ENCODE results near the gene FKBP9. TPM values are rescaled to one million over a fixed set of nuclear protein-coding genes. Genes with fewer than 3 reads are reported as not detected.

FKBP9 gene
- total and polyA plus RNA-seq, 5 donors: 65.6 to 121 (median 115) TPM

GRCh38 chr7:33044401-33044718, 87.1 kb downstream of the FKBP9 start:
- Histone ChIP-seq H3K4me3 (ENCODE audit: low read length) (no peak overlapping the region), H3K4me1 (ENCODE audit: control insufficient read depth, insufficient read depth, low read length) (peaks cover 8% of the 10 kb centered on the region), H3K27ac (ENCODE audit: low read length) (no peak overlapping the region), H3K9me3 (ENCODE audit: control insufficient read depth, low read length) (no peaks in the 10 kb centered on the region), H3K27me3 (ENCODE audit: control insufficient read depth, insufficient read depth) (no peaks in the 10 kb centered on the region)
- ATAC-seq (peak; percentile 48 to 57), DNase-seq (no peak)
- 21% methylated on average over 3 of the region's 3 CpGs for WGBS
- intact Hi-C loops (cut with DNase I): no loop called here

- intact Hi-C loops (cut with DNase I): no loop called here
- 19% methylated on average over 2 of the region's 2 CpGs for WGBS
- DNase-seq (no peak), ATAC-seq (no peak)
- Histone ChIP-seq H3K27me3 (ENCODE audit: control insufficient read depth, insufficient read depth) (no peaks in the 10 kb centered on the region), H3K4me1 (ENCODE audit: control insufficient read depth, insufficient read depth, low read length) (peaks cover 8% of the 10 kb centered on the region), H3K4me3 (ENCODE audit: low read length) (no peak overlapping the region), H3K9me3 (ENCODE audit: control insufficient read depth, low read length) (no peaks in the 10 kb centered on the region), H3K27ac (ENCODE audit: low read length) (no peak overlapping the region)
Measured at GRCh38 chr7:33044986-33045385, 87.7 kb downstream of the FKBP9 start.

GRCh38 chr7:33048257-33048656, 91.0 kb downstream of the FKBP9 start:
- H3K27me3 ChIP-seq (ENCODE audit: control insufficient read depth, insufficient read depth): no peaks in the 10 kb centered on the region
- DNase-seq (no peak), ATAC-seq (no peak)
- peaks cover 8% of the 10 kb centered on the region for H3K4me1 ChIP-seq (ENCODE audit: control insufficient read depth, insufficient read depth, low read length)
- H3K4me3 ChIP-seq (ENCODE audit: low read length): no peak overlapping the region
- intact Hi-C loops (cut with DNase I): no loop called here
- WGBS: 96% methylated on average over 3 of the region's 3 CpGs
- H3K9me3 ChIP-seq (ENCODE audit: control insufficient read depth, low read length): no peaks in the 10 kb centered on the region
- H3K27ac ChIP-seq (ENCODE audit: low read length): no peak overlapping the region

- Histone ChIP-seq H3K27ac (ENCODE audit: low read length) (no peak overlapping the region), H3K4me1 (ENCODE audit: control insufficient read depth, insufficient read depth, low read length) (peaks cover 4% of the 10 kb centered on the region), H3K4me3 (ENCODE audit: low read length) (no peak overlapping the region), H3K27me3 (ENCODE audit: control insufficient read depth, insufficient read depth) (no peaks in the 10 kb centered on the region), H3K9me3 (ENCODE audit: control insufficient read depth, low read length) (no peaks in the 10 kb centered on the region)
- ATAC-seq (no peak), DNase-seq (no peak)
- intact Hi-C loops (cut with DNase I): no loop called here
- WGBS: 94% methylated on average over 1 of the region's 1 CpG
Measured at GRCh38 chr7:33048704-33049103, 91.5 kb downstream of the FKBP9 start.

GRCh38 chr7:33050535-33051318, 93.5 kb downstream of the FKBP9 start:
- intact Hi-C loops (cut with DNase I): loop anchor here in 1 of 4 donors (10.0 kb wide), 1 partner anchor 246 kb away; no protein-coding TSS in a partner anchor
- WGBS: 0% methylated on average over 1 of the region's 1 CpG
- H3K4me3 ChIP-seq (ENCODE audit: low read length): no peak overlapping the region
- ATAC-seq (peak; percentile 38 to 47), DNase-seq (no peak)
- H3K27me3 ChIP-seq (ENCODE audit: control insufficient read depth, insufficient read depth): no peaks in the 10 kb centered on the region
- no peaks in the 10 kb centered on the region for H3K9me3 ChIP-seq (ENCODE audit: control insufficient read depth, low read length)
- H3K27ac ChIP-seq (ENCODE audit: low read length): no peak overlapping the region
- H3K4me1 ChIP-seq (ENCODE audit: control insufficient read depth, insufficient read depth, low read length): peaks cover 2% of the 10 kb centered on the region

- ATAC-seq (no peak), DNase-seq (no peak)
- Histone ChIP-seq H3K27ac (ENCODE audit: low read length) (no peak overlapping the region), H3K9me3 (ENCODE audit: control insufficient read depth, low read length) (no peaks in the 10 kb centered on the region), H3K27me3 (ENCODE audit: control insufficient read depth, insufficient read depth) (no peaks in the 10 kb centered on the region), H3K4me3 (ENCODE audit: low read length) (no peak overlapping the region), H3K4me1 (ENCODE audit: control insufficient read depth, insufficient read depth, low read length) (no peaks in the 10 kb centered on the region)
- intact Hi-C loops (cut with DNase I): loop anchor here in 1 of 4 donors (10.0 kb wide), 1 partner anchor 249 kb away; no protein-coding TSS in a partner anchor
- 55% methylated on average over 1 of the region's 1 CpG for WGBS
Measured at GRCh38 chr7:33053721-33054120, 96.5 kb downstream of the FKBP9 start.

- intact Hi-C loops (cut with DNase I): loop anchor here in 1 of 4 donors (10.0 kb wide), 1 partner anchor 250 kb away; no protein-coding TSS in a partner anchor
- Histone ChIP-seq H3K4me3 (ENCODE audit: low read length) (no peak overlapping the region), H3K4me1 (ENCODE audit: control insufficient read depth, insufficient read depth, low read length) (no peaks in the 10 kb centered on the region), H3K9me3 (ENCODE audit: control insufficient read depth, low read length) (no peaks in the 10 kb centered on the region), H3K27ac (ENCODE audit: low read length) (no peak overlapping the region), H3K27me3 (ENCODE audit: control insufficient read depth, insufficient read depth) (no peaks in the 10 kb centered on the region)
- WGBS: 76% methylated on average over 2 of the region's 2 CpGs
- DNase-seq: no peak
- ATAC-seq: peak in 1 of 2 donors; percentile 34
Measured at GRCh38 chr7:33054261-33054964, 97.2 kb downstream of the FKBP9 start.

- no peak for ATAC-seq
- WGBS: 97% methylated on average over 5 of the region's 5 CpGs
- intact Hi-C loops (cut with DNase I): loop anchor here in 2 of 4 donors (5.0 to 10.0 kb wide), 2 partner anchors 250 to 563 kb away; partner anchors contain the start of gene LSM5 (in 1 of the 2)
- H3K27me3 ChIP-seq (ENCODE audit: control insufficient read depth, insufficient read depth): no peaks in the 10 kb centered on the region
- no peak for DNase-seq
- H3K27ac ChIP-seq (ENCODE audit: low read length): no peak overlapping the region
- no peaks in the 10 kb centered on the region for H3K9me3 ChIP-seq (ENCODE audit: control insufficient read depth, low read length)
- no peak overlapping the region for H3K4me3 ChIP-seq (ENCODE audit: low read length)
- H3K4me1 ChIP-seq (ENCODE audit: control insufficient read depth, insufficient read depth, low read length): peaks cover 2% of the 10 kb centered on the region
Measured at GRCh38 chr7:33055158-33055557, 97.9 kb downstream of the FKBP9 start.

Other genes with a start within 250 kb of the FKBP9 start
- gene KBTBD2, start 65.7 kb upstream of the FKBP9 start, total RNA-seq: 10 to 100 TPM; 19.8 to 23.0 (median 22.0) TPM
- 12.9 TPM for gene KBTBD2, start 65.7 kb upstream of the FKBP9 start, polyA plus RNA-seq
- gene NT5C3A, start 105.3 kb downstream of the FKBP9 start, total RNA-seq: 10 to 100 TPM; 13.9 to 21.9 (median 17.4) TPM
- 12.8 TPM for gene NT5C3A, start 105.3 kb downstream of the FKBP9 start, polyA plus RNA-seq
- 10 to 100 TPM; 15.2 to 19.7 (median 15.6) TPM for gene RP9, start 152.0 kb downstream of the FKBP9 start, total RNA-seq
- 16.3 TPM for gene RP9, start 152.0 kb downstream of the FKBP9 start, polyA plus RNA-seq
- gene BBS9, start 172.1 kb downstream of the FKBP9 start, total RNA-seq: 10 to 100 TPM; 12.5 to 18.1 (median 14.3) TPM
- 4.5 TPM for gene BBS9, start 172.1 kb downstream of the FKBP9 start, polyA plus RNA-seq

All from right cardiac atrium (tissue), 5 donors.